Ovary (tissue), 9 donors: ENCODE results near the gene EPN1. TPM values are rescaled to one million over a fixed set of nuclear protein-coding genes. Genes with fewer than 3 reads are reported as not detected.
"Not testable (repeated sequence)": the region's sequence is repeated elsewhere in the genome, so short reads cannot be mapped to it uniquely, and the experiment has no call there.

ENCODE experiments used
- DNase-seq, 5 donors: peaks; one replicate each; pipeline ENCODE4 v3.0.0-alpha.2; 2019 to 2020
- H3K27ac ChIP-seq, 2 donors: fragments of 200-600 bp; one replicate each; pipeline versions ENCODE4 v1.5.1 to v1.8.0; 2019 to 2022
- H3K27me3 ChIP-seq: fragments of 200-600 bp; one replicate; pipeline ENCODE4 v1.8.0; 2022
- H3K36me3 ChIP-seq: fragments of 200-600 bp; sonication (generic); one replicate; pipeline ENCODE4 v1.5.1; 2019
- H3K4me1 ChIP-seq: one replicate; pipeline ENCODE4 v1.8.1; 2013; ENCODE audit warnings: mild to moderate bottlenecking, moderate library complexity; ENCODE audit not compliant: insufficient read depth
- H3K4me3 ChIP-seq: fragments of 200-600 bp; sonication (generic); one replicate; pipeline ENCODE4 v1.5.1; 2017
- H3K9me3 ChIP-seq, 2 donors: fragments of 200-600 bp in 1 of 2; sonication (generic) in 1 of 2; one replicate each; pipeline versions ENCODE4 v1.5.1 to v1.8.1; 2013 to 2019; ENCODE audit warnings: mild to moderate bottlenecking in 1 of 2, moderate library complexity in 1 of 2
- CTCF ChIP-seq, 3 donors: fragments of 450-650 bp in 2 of 3; fragments of 200-600 bp in 1 of 3; IDR thresholded peaks; one replicate each; pipeline versions ENCODE4 v1.5.1 to v1.8.0; 2016 to 2022; ENCODE audit warnings: antibody characterized with exemption in 3 of 3, mild to moderate bottlenecking in 1 of 3
- EP300 ChIP-seq: sonication (generic); formaldehyde crosslinking; IDR thresholded peaks from one replicate; pipeline ENCODE4 v1.6.1; 2017; ENCODE audit warnings: antibody characterized with exemption
- POLR2A ChIP-seq: fragments of 450-650 bp; IDR thresholded peaks from one replicate; pipeline ENCODE4 v1.6.1; 2017; ENCODE audit warnings: antibody characterized with exemption, mild to moderate bottlenecking, moderate library complexity
- WGBS, 3 donors: extraction: QIAGEN DNeasy Blood & Tissue Kit in 1 of 3; methylation state at CpG; one replicate each; pipeline versions ENCODE4 v1.1.5 to v1.1.7; 2013 to 2017; 5-methylcytosine and 5-hydroxymethylcytosine counted together
- intact Hi-C, 4 donors: fragments of 100-400 bp; cut with DNase I; formaldehyde crosslinking; loops; one replicate each; pipeline versions ENCODE4 v1.11.0 to v1.15.1; 2022 to 2023
- polyA plus RNA-seq, 2 donors: library from polyadenylated mRNA; stranded (reverse); fragments of 200-250 nt in 1 of 2; fragments of 350-450 nt in 1 of 2; fragmentation: Illumina TruSeq in 1 of 2; extraction: RNeasy Lipid Tissue Mini Kit (QIAGEN cat#74804) in 1 of 2; gene quantifications; one replicate each; pipeline ENCODE4 v1.2.3, GENCODE V29; 2013 to 2014
- total RNA-seq, 7 donors: library from RNA; depleted of rRNA in 2 of 7; stranded (reverse); fragments of >200 nt in 2 of 7; fragmentation: NEBNext Ultra II Directional in 3 of 7; extraction: Animal tissue kit (Norgen Biotek cat#: 25700) in 3 of 7; gene quantifications; one replicate each; pipeline versions ENCODE4 v1.1.0 to v1.2.4, GENCODE V29; 2016 to 2023
- donor health status: DM: no; HTN: no; CAD: no; lungs with moderate emphysema.
- donor health status: DM: no; HTN: no; CAD: no.
- donor health status: Bipolar disorder and iron deficiency.
- donor health status: DM: yes; HTN: yes; CAD: no.
- donor health status: DM: no; HTN: no; CAD: no.
- donor health status: DM: yes; HTN: yes; CAD: no.

Gene EPN1
- total and polyA plus RNA-seq, 9 donors: 11.0 to 187 (median 116) TPM

GRCh38 chr19:55720214-55720746 is 45.3 kb downstream of the EPN1 start:
- TF ChIP-seq CTCF (IDR thresholded peaks at IDR 0.05) (no peak), POLR2A (no peak), EP300 (no peak)
- Histone ChIP-seq H3K4me1 (no peaks in the 10 kb centered on the region), H3K27ac (no peak overlapping the region), H3K9me3 (no peaks in the 10 kb centered on the region), H3K36me3 (no peaks in the 10 kb centered on the region), H3K4me3 (no peak overlapping the region), H3K27me3 (no peaks in the 10 kb centered on the region)
- WGBS, 3 donors: 70 to 71% (median 70%) methylated on average over 5 of the region's 5 CpGs
- no peak for DNase-seq
- intact Hi-C loops: no loop called here

- no peak for TF ChIP-seq EP300
- TF ChIP-seq POLR2A: no peak
- no peak for TF ChIP-seq CTCF (IDR thresholded peaks at IDR 0.05)
- intact Hi-C loops: no loop called here
- no peak overlapping the region for H3K27ac ChIP-seq
- no peak overlapping the region for H3K4me3 ChIP-seq
- no peaks in the 10 kb centered on the region for H3K27me3 ChIP-seq
- no peaks in the 10 kb centered on the region for H3K9me3 ChIP-seq
- no peaks in the 10 kb centered on the region for H3K4me1 ChIP-seq
- H3K36me3 ChIP-seq: no peaks in the 10 kb centered on the region
- 80 to 93% (median 88%) methylated on average over 3 of the region's 3 CpGs for WGBS, 3 donors
- DNase-seq: no peak
Observed at GRCh38 chr19:55720801-55721200, 45.8 kb downstream of the EPN1 start.

GRCh38 chr19:55723491-55723890 is 48.5 kb downstream of the EPN1 start:
- DNase-seq: no peak
- Histone ChIP-seq H3K9me3 (no peaks in the 10 kb centered on the region), H3K4me3 (no peak overlapping the region), H3K36me3 (no peaks in the 10 kb centered on the region), H3K27me3 (no peaks in the 10 kb centered on the region), H3K4me1 (no peaks in the 10 kb centered on the region), H3K27ac (no peak overlapping the region)
- WGBS, 3 donors: 73 to 84% (median 74%) methylated on average over 8 of the region's 8 CpGs
- TF ChIP-seq POLR2A: no peak
- intact Hi-C loops: no loop called here

GRCh38 chr19:55730378-55730777 is 55.4 kb downstream of the EPN1 start:
- H3K9me3 ChIP-seq, H3K4me1 ChIP-seq, H3K27me3 ChIP-seq, H3K36me3 ChIP-seq, H3K27ac ChIP-seq, intact Hi-C loops, H3K4me3 ChIP-seq, DNase-seq: not testable (repeated sequence)
- WGBS, 3 donors: 65 to 82% (median 72%) methylated on average over 2 of the region's 2 CpGs

- TF ChIP-seq CTCF (IDR thresholded peaks at IDR 0.05) (no peak), EP300 (no peak), POLR2A (no peak)
- Histone ChIP-seq H3K27me3 (no peaks in the 10 kb centered on the region), H3K27ac (no peak within 1 kb of the TSS), H3K36me3 (no peaks in the 10 kb centered on the region), H3K4me3 (no peak within 1 kb of the TSS), H3K9me3 (no peaks in the 10 kb centered on the region), H3K4me1 (no peaks in the 10 kb centered on the region)
- DNase-seq: no peak
- intact Hi-C loops: no loop called here
- WGBS, 3 donors: 77 to 83% (median 82%) methylated on average over 3 of the region's 3 CpGs
Observed at GRCh38 chr19:55738302-55738701, 63.3 kb downstream of the EPN1 start, which contains the start of gene NLRP9. Gene NLRP9, minus strand, starts transcription at chr19:55738402. Its CDS starts 28 bp downstream, at chr19:55738374.
